H1 (cell line): Measurements from ENCODE around the gene SIK3. TPM values are rescaled to one million over a fixed set of nuclear protein-coding genes. Genes with fewer than 3 reads are reported as not detected.

Experiments
- CTCF ChIA-PET: fragments of 300-600 bp; sonication (Branson Sonifier 250); formaldehyde crosslinking; loops from one replicate; lab custom pipeline; 2021; ENCODE audit not compliant: partially characterized antibody; lab: Charles Lee
- POLR2A ChIA-PET: fragments of 300-600 bp; sonication (Branson Sonifier 250); formaldehyde crosslinking; loops from one replicate; lab custom pipeline; 2021; ENCODE audit warnings: inconsistent platforms; ENCODE audit not compliant: partially characterized antibody; lab: Charles Lee
- DNase-seq, 2 experiments: peaks; one replicate each; pipeline versions ENCODE4 v3.0.0 to v3.0.0-alpha.2; 2010 to 2022; ENCODE audit warnings: low spot score in 2 of 2, low read depth in 1 of 2, mixed read lengths in 1 of 2
- FAIRE-seq: peaks from 2 replicates; lab custom pipeline; 2011; peaks lifted over from hg19 to GRCh38; lab: Jason Lieb, UNC
- H2AFZ ChIP-seq: 2 replicates; pipeline ENCODE4 v1.8.1; 2012; ENCODE audit warnings: low read length, inconsistent platforms
- H2AK5ac ChIP-seq: 2 replicates; pipeline ENCODE4 v1.6.1; 2013; ENCODE audit warnings: low read depth, low read length
- H2BK120ac ChIP-seq: replicated peaks from 2 replicates; pipeline ENCODE3; 2013; ENCODE audit warnings: low read depth, low read length, inconsistent platforms
- H2BK12ac ChIP-seq: 2 replicates; pipeline ENCODE4 v1.6.1; 2013; ENCODE audit warnings: low read depth, low read length
- H2BK15ac ChIP-seq: 2 replicates; pipeline ENCODE4 v1.6.1; 2013; ENCODE audit warnings: low read length
- H2BK20ac ChIP-seq: 2 replicates; pipeline ENCODE4 v1.6.1; 2013; ENCODE audit warnings: low read length
- H2BK5ac ChIP-seq: 2 replicates; pipeline ENCODE4 v1.6.1; 2013; ENCODE audit warnings: low read depth, low read length
- H3K14ac ChIP-seq: 2 replicates; pipeline ENCODE4 v1.6.1; 2013; ENCODE audit warnings: inconsistent platforms; ENCODE audit not compliant: insufficient read length
- H3K18ac ChIP-seq: 2 replicates; pipeline ENCODE4 v1.6.1; 2013; ENCODE audit warnings: low read length; ENCODE audit errors: extremely low read depth
- H3K23ac ChIP-seq: 2 replicates; pipeline ENCODE4 v1.6.1; 2013; ENCODE audit warnings: inconsistent platforms; ENCODE audit not compliant: insufficient read length
- H3K23me2 ChIP-seq: 2 replicates; pipeline ENCODE4 v1.6.1; 2013; ENCODE audit warnings: low read depth, low read length
- H3K27ac ChIP-seq: 2 replicates; pipeline ENCODE4 v1.6.1; 2011; ENCODE audit warnings: low read depth, low read length, inconsistent platforms
- H3K27me3 ChIP-seq, 4 experiments: replicated peaks in 1 of 4; 1 replicate in 1 of 4; 2 replicates in 3 of 4; pipeline versions ENCODE4 v1.6.1 to v1.8.1; 2011 to 2013; ENCODE audit warnings: low read length in 3 of 4, mild to moderate bottlenecking in 3 of 4, inconsistent platforms in 2 of 4, mixed read lengths in 2 of 4, moderate library complexity in 1 of 4; ENCODE audit not compliant: control insufficient read depth in 3 of 4, insufficient read depth in 3 of 4; ENCODE audit errors: extremely low read depth in 1 of 4
- H3K36me3 ChIP-seq, 4 experiments: 2 replicates each; pipeline versions ENCODE4 v1.6.1 to v1.8.1; 2011 to 2013; ENCODE audit warnings: mild to moderate bottlenecking in 4 of 4, low read length in 3 of 4, moderate library complexity in 2 of 4, control low read depth in 1 of 4, inconsistent platforms in 1 of 4; ENCODE audit not compliant: insufficient read depth in 4 of 4, control insufficient read depth in 2 of 4
- H3K4ac ChIP-seq: replicated peaks from 2 replicates; pipeline ENCODE3; 2013; ENCODE audit warnings: low read length, low read depth, mixed read lengths, inconsistent platforms; ENCODE audit not compliant: insufficient read length
- H3K4me1 ChIP-seq, 4 experiments: replicated peaks in 1 of 4; 1 replicate in 1 of 4; 2 replicates in 3 of 4; pipeline versions ENCODE4 v1.6.1 to v1.8.1; 2011 to 2013; ENCODE audit warnings: low read length in 3 of 4, inconsistent platforms in 2 of 4, mixed read lengths in 1 of 4; ENCODE audit not compliant: insufficient read depth in 4 of 4, control insufficient read depth in 3 of 4
- H3K4me2 ChIP-seq, 2 experiments: 2 replicates each; pipeline versions ENCODE4 v1.6.1 to v1.8.1; 2011 to 2013; ENCODE audit warnings: low read depth in 2 of 2, low read length in 2 of 2, control low read depth in 1 of 2, inconsistent platforms in 1 of 2, mild to moderate bottlenecking in 1 of 2; ENCODE audit not compliant: insufficient read depth in 1 of 2
- H3K4me3 ChIP-seq, 4 experiments: fragments of 200-600, 300-600 bp in 1 of 4; sonication (generic), shearing (Covaris generic), sonication (Bioruptor Twin) in 1 of 4; 2 replicates each; pipeline versions ENCODE4 v1.5.1 to v1.8.1; 2011 to 2016; ENCODE audit warnings: low read length in 4 of 4, low read depth in 3 of 4, control low read depth in 2 of 4, inconsistent platforms in 2 of 4, mild to moderate bottlenecking in 2 of 4, mixed read lengths in 1 of 4, moderate library complexity in 1 of 4; ENCODE audit not compliant: insufficient read depth in 2 of 4; ENCODE audit errors: extremely low read depth in 1 of 4
- H3K56ac ChIP-seq: replicated peaks from 2 replicates; pipeline ENCODE3; 2013; ENCODE audit warnings: low read depth, mild to moderate bottlenecking, mixed read lengths, low read length, inconsistent platforms; ENCODE audit not compliant: insufficient read length
- H3K79me1 ChIP-seq: 2 replicates; pipeline ENCODE4 v1.6.1; 2013; ENCODE audit warnings: low read depth, low read length, control low read depth
- H3K79me2 ChIP-seq, 2 experiments: 2 replicates each; pipeline versions ENCODE4 v1.6.1 to v1.8.1; 2012 to 2013; ENCODE audit warnings: low read length in 2 of 2, mild to moderate bottlenecking in 2 of 2, inconsistent platforms in 1 of 2; ENCODE audit not compliant: insufficient read depth in 2 of 2, control insufficient read depth in 1 of 2
- H3K9ac ChIP-seq, 4 experiments: replicated peaks in 1 of 4; 1 replicate in 1 of 4; 2 replicates in 3 of 4; pipeline versions ENCODE4 v1.6.1 to v1.8.1; 2011 to 2013; ENCODE audit warnings: low read depth in 3 of 4, low read length in 3 of 4, control low read depth in 2 of 4, mild to moderate bottlenecking in 2 of 4, moderate library complexity in 2 of 4, inconsistent platforms in 1 of 4; ENCODE audit errors: extremely low read depth in 1 of 4
- H3K9me3 ChIP-seq, 2 experiments: 2 replicates each; pipeline versions ENCODE4 v1.6.1 to v1.8.1; 2012 to 2013; ENCODE audit warnings: mild to moderate bottlenecking in 2 of 2, moderate library complexity in 2 of 2, control low read depth in 1 of 2, inconsistent platforms in 1 of 2, low read depth in 1 of 2, low read length in 1 of 2, mixed read lengths in 1 of 2; ENCODE audit not compliant: insufficient read depth in 2 of 2
- H4K20me1 ChIP-seq, 2 experiments: replicated peaks in 1 of 2; 2 replicates each; pipeline versions ENCODE3 to v1.8.1; 2011 to 2013; ENCODE audit warnings: inconsistent platforms in 2 of 2, low read length in 2 of 2, mild to moderate bottlenecking in 1 of 2; ENCODE audit not compliant: insufficient read depth in 2 of 2, control insufficient read depth in 1 of 2
- H4K5ac ChIP-seq: 2 replicates; pipeline ENCODE4 v1.6.1; 2013; ENCODE audit warnings: low read length, low read depth, mixed read lengths, inconsistent platforms; ENCODE audit not compliant: insufficient read length
- H4K8ac ChIP-seq: 2 replicates; pipeline ENCODE4 v1.8.0; 2013; ENCODE audit warnings: mild to moderate bottlenecking, moderate library complexity, low read length, inconsistent platforms; ENCODE audit not compliant: insufficient read depth; ENCODE audit errors: extremely low read depth
- H4K91ac ChIP-seq: replicated peaks from 2 replicates; pipeline ENCODE3; 2013; ENCODE audit warnings: low read length, mixed read lengths, inconsistent platforms; ENCODE audit not compliant: insufficient read length
- ASH2L ChIP-seq: fragments of 200-600, 300-600 bp; sonication (generic); IDR thresholded peaks from one replicate; pipeline ENCODE4 v1.7.1; 2017; ENCODE audit warnings: low read length
- BACH1 ChIP-seq: IDR thresholded peaks from 2 replicates; pipeline ENCODE4 v1.6.1; 2012; ENCODE audit warnings: low read length, improper control_type of control experiment
- CHD1 ChIP-seq: IDR thresholded peaks from 2 replicates; pipeline ENCODE4 v1.6.1; 2012; ENCODE audit warnings: low read depth, low read length, improper control_type of control experiment
- CTBP2 ChIP-seq: IDR thresholded peaks from 2 replicates; pipeline ENCODE4 v1.7.0; 2011; ENCODE audit warnings: borderline replicate concordance, mild to moderate bottlenecking, moderate library complexity, mixed read lengths, low read length; ENCODE audit not compliant: insufficient read depth, insufficient read length
- HDAC2 ChIP-seq, 2 experiments: fragments of 300-600 bp in 1 of 2; sonication (generic) in 1 of 2; IDR thresholded peaks; 2 replicates each; pipeline ENCODE4 v1.6.1; 2011 to 2012; ENCODE audit warnings: low read depth in 2 of 2, low read length in 2 of 2, mild to moderate bottlenecking in 2 of 2, moderate library complexity in 2 of 2, borderline replicate concordance in 1 of 2, inconsistent platforms in 1 of 2
- HDAC6 ChIP-seq: IDR thresholded peaks from one replicate; pipeline ENCODE4 v1.7.1; 2012; ENCODE audit warnings: low read depth, mild to moderate bottlenecking, inconsistent platforms, low read length, moderate library complexity
- JUN ChIP-seq: IDR thresholded peaks from 2 replicates; pipeline ENCODE4 v1.6.1; 2011; ENCODE audit warnings: low read depth, mild to moderate bottlenecking, improper control_type of control experiment, low read length
- JUND ChIP-seq: IDR thresholded peaks from 2 replicates; pipeline ENCODE4 v1.6.1; 2011; ENCODE audit warnings: mild to moderate bottlenecking, improper control_type of control experiment, low read length
- NANOG ChIP-seq: IDR thresholded peaks from 2 replicates; pipeline ENCODE4 v1.6.1; 2011; ENCODE audit warnings: low read length, low read depth, mild to moderate bottlenecking, inconsistent platforms; ENCODE audit not compliant: insufficient read depth, poor library complexity, severe bottlenecking
- NRF1 ChIP-seq: IDR thresholded peaks from 2 replicates; pipeline ENCODE4 v1.6.1; 2011; ENCODE audit warnings: mild to moderate bottlenecking, low read depth, low read length, improper control_type of control experiment
- PHF8 ChIP-seq: fragments of 200-600 bp; sonication (generic); conservative IDR thresholded peaks from 2 replicates; pipeline ENCODE4 v1.7.1; 2012; ENCODE audit warnings: low read depth, mild to moderate bottlenecking, inconsistent platforms, low read length, moderate library complexity
- POU5F1 ChIP-seq: IDR thresholded peaks from 2 replicates; pipeline ENCODE4 v1.6.1; 2011; ENCODE audit warnings: low read depth, mild to moderate bottlenecking, low read length, moderate library complexity
- SP1 ChIP-seq: IDR thresholded peaks from 2 replicates; pipeline ENCODE4 v1.6.1; 2011; ENCODE audit warnings: low read depth, low read length
- SP2 ChIP-seq: IDR thresholded peaks from 2 replicates; pipeline ENCODE4 v1.6.1; 2012; ENCODE audit warnings: mild to moderate bottlenecking, low read length, inconsistent platforms
- WGBS, 2 experiments: shearing (Covaris generic) in 1 of 2; methylation state at CpG; one replicate each; pipeline versions ENCODE4 v1.1.6 to v1.1.7; 2013 to 2015; ENCODE audit warnings: low lambda C conversion rate in 2 of 2, mixed read lengths in 2 of 2, inconsistent platforms in 1 of 2, low coverage in 1 of 2, missing lambda C conversion rate in 1 of 2; ENCODE audit not compliant: insufficient replicate concordance in 2 of 2, insufficient coverage in 1 of 2, insufficient read length in 1 of 2; ENCODE audit errors: extremely low coverage in 1 of 2, missing lambda C conversion rate in 1 of 2; 5-methylcytosine and 5-hydroxymethylcytosine counted together
- polyA plus RNA-seq, 7 experiments: library from polyadenylated mRNA; depleted of rRNA in 3 of 7; stranded (reverse) in 5 of 7; unstranded in 2 of 7; fragments of >200 nt in 5 of 7; fragments of 200-250 nt in 2 of 7; gene quantifications; 1 replicate in 5 of 7; 2 replicates in 1 of 7; 4 replicates in 1 of 7; pipeline versions ENCODE4 v1.2.1 to v1.2.3, GENCODE V29; 2011 to 2013; ENCODE audit warnings: missing spikeins in 2 of 7, mixed read lengths in 2 of 7
- total RNA-seq: library from RNA; stranded (reverse); fragmentation: NEBNext Ultra II Directional; extraction: Animal tissue kit (Norgen Biotek cat#: 25700); gene quantifications from 2 replicates; pipeline ENCODE4 v1.2.1, GENCODE V29; 2021
- TF ChIP-seq, protein P1 (sequence below): IDR thresholded peaks from 2 replicates; pipeline ENCODE4 v1.6.1; 2012; ENCODE audit warnings: inconsistent platforms

Gene SIK3
- total and polyA plus RNA-seq, 2 of the 8 experiments (the other 6 are each of a cell fraction or from before 2014, with no cell fraction given): 19.9 to 32.1 TPM

DNA sequence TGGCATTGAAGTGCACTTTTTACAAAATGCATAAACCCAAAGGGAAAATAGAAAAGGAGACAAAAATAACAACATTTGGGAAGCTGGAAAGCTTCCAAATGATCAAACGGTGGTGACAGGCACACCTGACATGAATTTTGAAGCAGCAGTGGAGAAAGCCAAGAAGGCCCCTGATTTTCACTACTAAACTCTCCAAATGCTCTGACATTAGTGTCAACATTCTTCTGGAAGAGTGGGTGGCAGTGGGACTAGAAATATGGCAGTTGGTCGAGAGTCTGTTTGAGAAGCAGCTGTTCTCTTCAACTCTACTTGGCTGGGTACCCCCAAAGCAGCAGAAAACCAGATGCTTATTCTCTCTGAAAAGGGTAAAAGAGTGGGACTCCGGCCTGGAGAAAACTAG, 294.2 kb downstream of the SIK3 start:
- H3K4me2 ChIP-seq: no peak overlapping the region

More for the DNA sequence above, 294.2 kb downstream of the SIK3 start:
- Histone ChIP-seq H4K8ac (no peak overlapping the region), H3K9ac (no peak overlapping the region), H4K5ac (no peak overlapping the region), H4K20me1 (no peaks in the 10 kb centered on the region), H2AFZ (no peak overlapping the region), H3K14ac (no peak overlapping the region), H2AK5ac (no peak overlapping the region), H3K79me1 (no peaks in the 10 kb centered on the region), H3K27me3 (no peaks in the 10 kb centered on the region), H3K18ac (no peak overlapping the region), H2BK120ac (no peak overlapping the region), H3K23ac (no peak overlapping the region), H4K91ac (no peak overlapping the region), H3K9me3 (no peaks in the 10 kb centered on the region), H3K27ac (no peak overlapping the region), H3K4ac (no peak overlapping the region), H3K36me3 (no peaks in the 10 kb centered on the region), H3K79me2 (no peaks in the 10 kb centered on the region), H3K4me3 (no peak overlapping the region), H2BK12ac (no peak overlapping the region), H2BK20ac (no peak overlapping the region), H3K4me1 (no peaks in the 10 kb centered on the region), H3K23me2 (no peaks in the 10 kb centered on the region), H2BK5ac (no peak overlapping the region), H2BK15ac (no peak overlapping the region), H3K56ac (no peak overlapping the region)
- no peak for TF ChIP-seq NANOG
- TF ChIP-seq NRF1: no peak
- TF ChIP-seq CTBP2: no peak
- no peak for TF ChIP-seq JUND
- no peak for TF ChIP-seq HDAC6
- TF ChIP-seq SP1: no peak
- TF ChIP-seq BACH1: no peak
- no peak for TF ChIP-seq ASH2L
- no peak for TF ChIP-seq SP2
- no peak for TF ChIP-seq JUN
- TF ChIP-seq PHF8: no peak
- TF ChIP-seq POU5F1: no peak
- TF ChIP-seq, protein P1, sequence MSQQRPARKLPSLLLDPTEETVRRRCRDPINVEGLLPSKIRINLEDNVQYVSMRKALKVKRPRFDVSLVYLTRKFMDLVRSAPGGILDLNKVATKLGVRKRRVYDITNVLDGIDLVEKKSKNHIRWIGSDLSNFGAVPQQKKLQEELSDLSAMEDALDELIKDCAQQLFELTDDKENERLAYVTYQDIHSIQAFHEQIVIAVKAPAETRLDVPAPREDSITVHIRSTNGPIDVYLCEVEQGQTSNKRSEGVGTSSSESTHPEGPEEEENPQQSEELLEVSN: no peak
- TF ChIP-seq HDAC2 (IDR thresholded peaks at IDR 0.05; ENCODE audit: borderline replicate concordance in 1 of 2, low read depth in 2 of 2, low read length in 2 of 2): no peak
- no peak for TF ChIP-seq CHD1
- no peak for DNase-seq
- POLR2A ChIA-PET: no interaction called here
- FAIRE-seq: no peak
- CTCF ChIA-PET: interaction anchor here (0.6 to 1.5 kb wide), 4 partner anchors 11 to 20 kb away, joined by 3 read pairs; no protein-coding TSS in a partner anchor
- 89% methylated on average over 3 of the region's 3 CpGs; no CpG with 5 or more reads in 1 of the 2 experiments for WGBS, 2 experiments
